ENCODE data around the gene CCDC92B.

DNA sequence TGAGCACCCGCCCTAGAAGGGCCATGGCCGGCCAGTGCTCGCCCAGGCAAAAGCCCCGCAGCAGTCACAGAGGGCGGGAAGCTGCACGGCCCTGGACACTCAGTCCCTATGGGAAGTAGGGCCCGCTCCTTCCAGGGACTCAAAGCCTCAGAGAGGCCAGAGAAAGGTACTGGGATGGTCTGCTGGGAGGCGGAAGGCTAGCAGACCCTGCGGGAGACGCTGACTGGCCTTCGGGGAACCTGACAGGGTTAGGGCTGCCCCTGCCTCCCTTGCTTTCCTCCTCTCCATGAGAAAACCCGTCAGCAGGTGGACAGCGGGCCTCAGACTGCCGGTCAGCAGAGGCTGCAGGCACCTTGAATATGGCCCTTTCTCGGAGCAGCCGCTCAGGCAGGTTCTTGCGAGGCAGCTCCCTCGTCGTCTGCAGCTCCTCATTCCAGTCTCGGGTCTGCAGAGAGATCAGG is 49.4 kb downstream of the CCDC92B start:
- TF ChIP-seq POLR2AphosphoS5 (IDR thresholded peaks at IDR 0.05): no peak
- TF ChIP-seq, protein P1, sequence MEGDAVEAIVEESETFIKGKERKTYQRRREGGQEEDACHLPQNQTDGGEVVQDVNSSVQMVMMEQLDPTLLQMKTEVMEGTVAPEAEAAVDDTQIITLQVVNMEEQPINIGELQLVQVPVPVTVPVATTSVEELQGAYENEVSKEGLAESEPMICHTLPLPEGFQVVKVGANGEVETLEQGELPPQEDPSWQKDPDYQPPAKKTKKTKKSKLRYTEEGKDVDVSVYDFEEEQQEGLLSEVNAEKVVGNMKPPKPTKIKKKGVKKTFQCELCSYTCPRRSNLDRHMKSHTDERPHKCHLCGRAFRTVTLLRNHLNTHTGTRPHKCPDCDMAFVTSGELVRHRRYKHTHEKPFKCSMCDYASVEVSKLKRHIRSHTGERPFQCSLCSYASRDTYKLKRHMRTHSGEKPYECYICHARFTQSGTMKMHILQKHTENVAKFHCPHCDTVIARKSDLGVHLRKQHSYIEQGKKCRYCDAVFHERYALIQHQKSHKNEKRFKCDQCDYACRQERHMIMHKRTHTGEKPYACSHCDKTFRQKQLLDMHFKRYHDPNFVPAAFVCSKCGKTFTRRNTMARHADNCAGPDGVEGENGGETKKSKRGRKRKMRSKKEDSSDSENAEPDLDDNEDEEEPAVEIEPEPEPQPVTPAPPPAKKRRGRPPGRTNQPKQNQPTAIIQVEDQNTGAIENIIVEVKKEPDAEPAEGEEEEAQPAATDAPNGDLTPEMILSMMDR (IDR thresholded peaks at IDR 0.05): no peak
- TF ChIP-seq POLR2A (IDR thresholded peaks at IDR 0.05): no peak

All from stomach (tissue), 4 donors.